ENCODE results near the gene INAFM1. TPM values are rescaled to one million over a fixed set of nuclear protein-coding genes. Genes with fewer than 3 reads are reported as not detected.

Gene INAFM1
- total RNA-seq, 1 experiment from 2014 or later = 5.1 TPM

DNA sequence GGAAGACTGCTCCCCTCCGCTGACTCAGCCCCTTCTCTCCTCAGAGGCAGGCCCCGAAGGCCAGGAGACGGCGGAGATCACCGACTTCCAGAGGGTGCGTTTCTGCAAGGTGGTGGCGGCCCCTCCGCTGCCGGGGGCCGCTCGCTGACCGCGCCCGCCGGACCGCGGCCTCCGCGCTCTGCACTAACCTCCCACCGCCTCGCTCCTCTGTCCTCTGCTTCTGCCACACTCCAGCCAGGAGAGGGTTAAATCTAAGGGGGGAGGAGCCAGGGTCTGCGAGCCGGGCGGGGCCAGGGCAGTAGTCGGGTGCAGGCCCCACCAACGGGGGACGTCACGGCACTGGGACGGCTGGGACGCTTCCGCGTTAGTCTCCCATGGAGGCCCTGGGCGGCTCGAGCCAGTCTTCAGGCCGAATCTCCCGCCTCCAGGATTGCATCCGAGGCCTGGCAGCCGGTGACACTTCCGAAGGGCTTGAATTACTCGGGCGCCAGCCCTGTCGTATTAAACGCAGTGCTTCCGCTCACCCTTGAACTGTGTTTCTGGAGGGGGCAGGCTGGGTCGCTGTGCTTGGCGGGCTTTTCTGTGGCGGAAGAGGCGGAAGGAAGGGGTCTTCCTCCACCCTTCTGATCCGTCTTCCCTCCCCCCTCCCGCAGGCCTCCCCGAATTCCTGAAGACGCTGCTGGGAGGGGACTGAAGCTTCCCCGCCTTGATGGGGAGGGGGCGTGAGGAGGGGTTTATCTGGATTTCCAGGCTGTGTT is 1.2 kb upstream of the INAFM1 start:
- peak; percentile 79 for DNase-seq
- Histone ChIP-seq H3K27ac (ENCODE audit: low read length) (peak overlapping the region; percentile 88), H3K9me2 (replicated peaks; ENCODE audit: low read length) (no peaks in the 10 kb centered on the region), H3K9me3 (ENCODE audit: low read length) (no peaks in the 10 kb centered on the region), H3F3A (ENCODE audit: low read length, unreplicated experiment) (no peaks in the 10 kb centered on the region), H4K20me1 (ENCODE audit: low read length) (no peaks in the 10 kb centered on the region), H3K36me3 (ENCODE audit: low read depth, low read length) (no peaks in the 10 kb centered on the region), H2AFZ (ENCODE audit: low read length) (peak overlapping the region; percentile 57), H3K4me2 (ENCODE audit: low read length) (peak overlapping the region; percentile 96), H3K4me3 (ENCODE audit: low read length) (peak overlapping the region; percentile 73), H3K27me3 (ENCODE audit: low read length) (no peaks in the 10 kb centered on the region), H3K79me2 (ENCODE audit: low read length) (no peaks in the 10 kb centered on the region), H3K4me1 (ENCODE audit: insufficient read depth, low read length) (peaks cover 9% of the 10 kb centered on the region; the same call in 1 of the 2 replicates), H3K9ac (ENCODE audit: low read length) (peak overlapping the region; percentile 91)
- CTCF ChIA-PET = interaction anchor here (1.1 kb wide), 1 partner anchor 155 kb away, joined by 6 read pairs; no protein-coding TSS in a partner anchor
- intact Hi-C loops (cut with micrococcal nuclease) = loop anchor here (1.0 kb wide), 1 partner anchor 16 kb away; no protein-coding TSS in a partner anchor
- TF ChIP-seq, protein P1, sequence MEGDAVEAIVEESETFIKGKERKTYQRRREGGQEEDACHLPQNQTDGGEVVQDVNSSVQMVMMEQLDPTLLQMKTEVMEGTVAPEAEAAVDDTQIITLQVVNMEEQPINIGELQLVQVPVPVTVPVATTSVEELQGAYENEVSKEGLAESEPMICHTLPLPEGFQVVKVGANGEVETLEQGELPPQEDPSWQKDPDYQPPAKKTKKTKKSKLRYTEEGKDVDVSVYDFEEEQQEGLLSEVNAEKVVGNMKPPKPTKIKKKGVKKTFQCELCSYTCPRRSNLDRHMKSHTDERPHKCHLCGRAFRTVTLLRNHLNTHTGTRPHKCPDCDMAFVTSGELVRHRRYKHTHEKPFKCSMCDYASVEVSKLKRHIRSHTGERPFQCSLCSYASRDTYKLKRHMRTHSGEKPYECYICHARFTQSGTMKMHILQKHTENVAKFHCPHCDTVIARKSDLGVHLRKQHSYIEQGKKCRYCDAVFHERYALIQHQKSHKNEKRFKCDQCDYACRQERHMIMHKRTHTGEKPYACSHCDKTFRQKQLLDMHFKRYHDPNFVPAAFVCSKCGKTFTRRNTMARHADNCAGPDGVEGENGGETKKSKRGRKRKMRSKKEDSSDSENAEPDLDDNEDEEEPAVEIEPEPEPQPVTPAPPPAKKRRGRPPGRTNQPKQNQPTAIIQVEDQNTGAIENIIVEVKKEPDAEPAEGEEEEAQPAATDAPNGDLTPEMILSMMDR (conservative IDR thresholded peaks at IDR 0.05; ENCODE audit: low read depth, low read length) = no peak
- TF ChIP-seq EZH2phosphoT487 (IDR thresholded peaks at IDR 0.05; ENCODE audit: borderline replicate concordance, low read length) (no peak), EZH2 (IDR thresholded peaks at IDR 0.05; ENCODE audit: low read length, unreplicated experiment) (no peak)
- POLR2A ChIA-PET (ENCODE audit: unreplicated experiment) = interaction anchor here (0.6 to 2.2 kb wide), 3 partner anchors 17 to 142 kb away, joined by 4 to 15 read pairs (median 12); partner anchors contain the start of genes CCDC9 and DHX34
- TSS peak; percentile 90 for BruUV-seq (replicated peaks)
- peak; percentile 82 for ATAC-seq

DNA sequence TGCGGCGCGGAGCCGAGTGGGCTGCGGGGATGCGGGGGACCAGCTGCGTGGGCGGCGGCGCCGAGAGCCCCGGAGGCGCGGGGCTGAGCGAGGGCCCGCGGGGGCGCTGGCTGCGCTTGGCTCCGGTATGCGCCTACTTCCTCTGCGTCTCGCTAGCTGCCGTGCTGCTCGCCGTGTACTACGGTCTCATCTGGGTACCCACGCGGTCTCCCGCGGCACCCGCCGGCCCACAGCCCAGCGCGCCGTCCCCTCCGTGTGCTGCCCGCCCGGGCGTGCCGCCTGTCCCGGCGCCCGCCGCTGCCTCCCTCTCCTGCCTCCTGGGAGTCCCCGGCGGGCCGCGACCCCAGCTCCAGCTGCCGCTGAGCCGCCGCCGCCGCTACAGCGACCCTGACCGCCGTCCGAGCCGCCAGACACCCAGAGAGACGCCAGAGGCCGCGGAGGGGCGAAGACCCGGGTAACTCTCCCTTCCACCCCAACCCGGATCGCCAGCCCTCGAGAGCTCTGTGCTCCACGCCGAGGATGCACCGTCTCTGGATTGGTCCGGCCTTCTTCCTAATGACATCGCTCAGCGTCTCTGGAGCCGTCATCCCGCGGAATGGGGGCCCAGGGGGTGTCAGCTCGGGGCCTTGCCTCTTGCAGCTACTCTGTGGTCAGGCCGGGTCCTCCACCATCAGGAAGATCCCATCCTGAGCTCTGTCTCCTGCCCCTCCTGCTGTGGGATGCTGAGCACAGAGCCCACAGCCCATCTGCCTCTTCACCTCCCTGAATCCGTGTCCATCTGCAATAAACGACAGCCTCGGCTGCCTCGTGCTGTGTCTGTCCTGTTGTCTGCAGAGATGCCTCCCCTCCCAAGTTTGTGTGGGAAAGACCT is 441 bp downstream of the INAFM1 start:
- BruUV-seq (replicated peaks) = no TSS peak
- H3K27ac ChIP-seq (ENCODE audit: low read length) = no peak overlapping the region

More for the DNA sequence above, 441 bp downstream of the INAFM1 start:
- Histone ChIP-seq H3K27me3 (ENCODE audit: low read length) (no peaks in the 10 kb centered on the region), H3K36me3 (ENCODE audit: low read depth, low read length) (no peaks in the 10 kb centered on the region), H3K4me1 (ENCODE audit: insufficient read depth, low read length) (peaks cover 9% of the 10 kb centered on the region; the same call in 1 of the 2 replicates), H3K9ac (ENCODE audit: low read length) (no peak overlapping the region), H4K20me1 (ENCODE audit: low read length) (no peaks in the 10 kb centered on the region), H3K79me2 (ENCODE audit: low read length) (no peaks in the 10 kb centered on the region), H3F3A (ENCODE audit: low read length, unreplicated experiment) (no peaks in the 10 kb centered on the region), H3K4me3 (ENCODE audit: low read length) (peak overlapping the region; percentile 74), H3K9me2 (replicated peaks; ENCODE audit: low read length) (no peaks in the 10 kb centered on the region), H3K4me2 (ENCODE audit: low read length) (peak overlapping the region; percentile 86), H3K9me3 (ENCODE audit: low read length) (no peaks in the 10 kb centered on the region), H2AFZ (ENCODE audit: low read length) (peak overlapping the region; percentile 26; the same call in 1 of the 2 replicates)
- ChIA-PET CTCF (interaction anchor here (1.1 kb wide), 1 partner anchor 153 kb away, joined by 6 read pairs; no protein-coding TSS in a partner anchor), POLR2A (ENCODE audit: unreplicated experiment) (interaction anchor here (0.7 to 2.2 kb wide), 4 partner anchors 18 to 351 kb away, joined by 5 to 15 read pairs (median 11); partner anchors contain the start of genes CCDC9 and DHX34)
- DNase-seq (peak; percentile 1), ATAC-seq (peak; percentile 12; the same call in 1 of the 2 replicates)
- TF ChIP-seq EZH2 (IDR thresholded peaks at IDR 0.05; ENCODE audit: low read length, unreplicated experiment) (no peak), EZH2phosphoT487 (IDR thresholded peaks at IDR 0.05; ENCODE audit: borderline replicate concordance, low read length) (no peak)
- TF ChIP-seq, protein P1 (conservative IDR thresholded peaks at IDR 0.05; ENCODE audit: low read depth, low read length) = no peak
- intact Hi-C loops (cut with micrococcal nuclease) = loop anchor here (1.0 kb wide), 1 partner anchor 18 kb away; no protein-coding TSS in a partner anchor
